ENCODE data around the gene TMEM169. TPM values are rescaled to one million over a fixed set of nuclear protein-coding genes. Genes with fewer than 3 reads are reported as not detected.

TMEM169 gene
- total RNA-seq, 4 donors from 2014 or later: 0.41 to 6.4 (median 1.9) TPM; not detected in 1

DNA sequence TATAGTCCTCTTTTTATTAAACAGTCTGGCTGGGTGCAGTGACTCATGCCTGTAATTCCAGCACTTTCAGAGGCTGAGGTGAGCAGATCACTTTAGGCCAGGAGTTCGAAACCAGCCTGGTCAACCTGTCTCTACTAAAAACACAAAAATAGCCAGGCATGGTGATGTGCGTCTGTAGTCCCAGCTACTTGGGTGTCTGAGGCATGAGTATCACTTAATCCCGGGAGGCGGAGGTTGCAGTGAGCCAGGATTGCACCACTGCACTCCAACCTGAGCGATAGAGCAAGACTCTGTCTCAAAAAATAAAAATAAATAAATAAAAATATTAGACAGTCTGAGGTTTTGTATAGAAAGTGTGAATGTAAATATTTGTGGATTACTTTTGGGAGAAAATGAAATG lies 45.2 kb downstream of the TMEM169 start:
- H3K4me1 ChIP-seq: no peaks in the 10 kb centered on the region
- H3K9me3 ChIP-seq: no peaks in the 10 kb centered on the region
- DNase-seq: no peak
- in situ Hi-C loops (cut with MboI; ENCODE audit: low pct_ligation_motif_present in 1 of 4, low pct_unique_long_range_greater_than_20kb in 1 of 4, low sequenced_read_pairs in 3 of 4): no loop called here
- TF ChIP-seq POLR2A (IDR thresholded peaks at IDR 0.05) (no peak), POLR2AphosphoS5 (IDR thresholded peaks at IDR 0.05) (no peak), CTCF (IDR thresholded peaks at IDR 0.05) (no peak), EP300 (IDR thresholded peaks at IDR 0.05; ENCODE audit: low read depth) (no peak)
- H3K4me3 ChIP-seq: no peak overlapping the region
- no peaks in the 10 kb centered on the region for H3K27me3 ChIP-seq
- intact Hi-C loops (cut with DNase I; ENCODE audit: low total_unique reads): no loop called here
- 75 to 93% methylated on average over 1 to 5 of the region's 5 CpGs for WGBS, 2 donors (ENCODE audit: low coverage in 1 of 2)
- no peak overlapping the region for H3K27ac ChIP-seq
- peaks cover 0 to 90% (median 45%) of the 10 kb centered on the region in 4 donors for H3K36me3 ChIP-seq

DNA sequence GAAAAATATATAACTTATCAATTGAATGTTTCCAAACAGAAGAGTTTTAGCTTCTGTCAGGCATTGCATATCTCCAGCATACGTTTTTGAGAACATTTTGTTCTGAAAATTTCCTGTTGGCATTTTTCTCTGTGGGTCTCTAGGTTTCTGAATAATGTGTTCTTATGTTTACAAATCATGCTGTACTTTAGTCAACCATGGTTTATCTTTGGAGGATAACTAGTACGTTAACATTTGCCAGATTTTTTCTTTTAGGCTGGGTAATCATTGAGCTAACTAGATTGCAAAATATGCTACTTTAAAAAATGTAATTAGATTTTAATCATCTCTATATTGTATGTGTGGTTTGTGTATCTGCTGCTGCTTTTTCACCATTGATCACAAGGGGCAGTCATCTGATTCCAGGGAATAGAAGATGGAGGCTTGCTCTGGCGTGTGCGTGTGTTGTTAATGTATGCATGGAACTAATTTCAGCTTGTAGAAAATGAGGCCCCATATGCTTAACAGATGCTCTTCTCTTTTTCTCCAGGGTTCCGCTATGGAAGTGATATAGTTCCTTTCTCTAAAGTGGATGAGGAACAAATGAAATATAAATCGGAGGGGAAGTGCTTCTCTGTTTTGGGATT lies 48.7 kb downstream of the TMEM169 start:
- H3K9me3 ChIP-seq: no peaks in the 10 kb centered on the region
- H3K27ac ChIP-seq: peak overlapping the region in 1 of 4 donors; percentile 16
- H3K4me1 ChIP-seq: no peaks in the 10 kb centered on the region
- no peak for TF ChIP-seq POLR2AphosphoS5 (IDR thresholded peaks at IDR 0.05)
- no peak for TF ChIP-seq POLR2A (IDR thresholded peaks at IDR 0.05)
- TF ChIP-seq EP300 (IDR thresholded peaks at IDR 0.05; ENCODE audit: low read depth): no peak
- no peak for TF ChIP-seq CTCF (IDR thresholded peaks at IDR 0.05)
- H3K4me3 ChIP-seq: no peak overlapping the region
- H3K27me3 ChIP-seq: no peaks in the 10 kb centered on the region
- no peak for DNase-seq
- WGBS, 2 donors (ENCODE audit: low coverage in 1 of 2): 84 to 85% methylated on average over 6 of the region's 6 CpGs
- in situ Hi-C loops (cut with MboI; ENCODE audit: low pct_ligation_motif_present in 1 of 4, low pct_unique_long_range_greater_than_20kb in 1 of 4, low sequenced_read_pairs in 3 of 4): no loop called here
- intact Hi-C loops (cut with DNase I; ENCODE audit: low total_unique reads): no loop called here
- H3K36me3 ChIP-seq: peaks cover 0 to 80% (median 37%) of the 10 kb centered on the region in 4 donors

DNA sequence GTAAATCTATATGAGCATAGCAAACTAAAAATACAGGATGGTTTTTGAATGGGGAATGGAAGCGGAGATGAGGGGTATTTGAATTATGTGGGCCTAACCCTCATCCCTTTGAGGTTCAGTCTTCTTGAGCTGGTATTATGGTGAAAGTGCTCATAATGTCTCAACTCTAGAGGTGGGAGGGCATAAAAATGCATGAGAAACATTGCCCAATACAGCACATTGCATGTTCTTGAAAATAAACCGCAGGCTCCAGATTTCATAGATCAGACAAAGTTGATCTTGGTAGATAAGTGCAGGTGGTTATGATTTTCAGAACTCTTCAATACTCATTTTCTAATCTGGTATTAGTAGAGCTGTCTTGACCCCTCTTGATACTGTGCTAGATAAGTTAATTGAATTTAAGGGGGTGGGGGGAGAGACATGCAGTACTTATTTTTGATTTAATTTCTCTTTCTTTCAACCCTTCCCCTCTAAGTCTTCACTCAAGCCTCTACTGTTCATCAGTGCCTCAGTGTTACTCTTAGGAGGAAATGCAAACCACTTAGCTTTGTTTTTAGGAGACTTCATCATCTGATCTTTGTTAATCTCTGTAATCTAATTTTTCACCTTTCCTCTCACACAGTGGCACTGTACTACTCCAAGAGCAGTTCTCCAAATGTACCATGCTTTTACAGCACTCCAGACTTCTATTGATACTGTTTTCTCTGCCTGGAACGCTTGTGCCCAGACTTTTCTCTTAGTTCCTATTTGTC lies 49.6 kb downstream of the TMEM169 start:
- Histone ChIP-seq H3K27me3 (no peaks in the 10 kb centered on the region), H3K27ac (no peak overlapping the region), H3K4me1 (no peaks in the 10 kb centered on the region), H3K9me3 (no peaks in the 10 kb centered on the region), H3K4me3 (no peak overlapping the region), H3K36me3 (peaks cover 0 to 74% (median 33%) of the 10 kb centered on the region in 4 donors)
- in situ Hi-C loops (cut with MboI; ENCODE audit: low pct_ligation_motif_present in 1 of 4, low pct_unique_long_range_greater_than_20kb in 1 of 4, low sequenced_read_pairs in 3 of 4): no loop called here
- intact Hi-C loops (cut with DNase I; ENCODE audit: low total_unique reads): no loop called here
- TF ChIP-seq POLR2A (IDR thresholded peaks at IDR 0.05) (no peak), EP300 (IDR thresholded peaks at IDR 0.05; ENCODE audit: low read depth) (no peak), POLR2AphosphoS5 (IDR thresholded peaks at IDR 0.05) (no peak), CTCF (IDR thresholded peaks at IDR 0.05) (no peak)
- no peak for DNase-seq
- WGBS, 2 donors (ENCODE audit: low coverage in 1 of 2): 93% methylated on average over 3 of the region's 3 CpGs

DNA sequence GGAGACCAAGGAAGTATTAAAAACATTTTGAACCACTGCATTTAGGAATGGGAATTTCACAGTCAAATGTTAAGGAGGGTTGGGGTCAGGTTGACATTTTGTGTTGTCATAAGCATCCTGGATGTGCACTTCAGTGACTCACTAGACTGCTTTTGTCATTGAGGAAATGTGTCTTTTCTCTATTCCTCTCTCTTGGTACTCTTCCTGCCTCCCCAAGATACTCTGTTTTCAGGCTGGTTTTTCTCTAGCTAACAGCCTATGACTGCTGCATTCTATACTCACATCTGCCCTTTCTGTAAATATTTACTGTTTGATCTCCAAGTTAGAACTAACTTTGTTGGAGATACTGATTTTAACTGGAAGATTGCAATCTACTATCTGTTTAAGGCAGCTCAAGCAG lies 50.9 kb downstream of the TMEM169 start:
- no peak for TF ChIP-seq POLR2A (IDR thresholded peaks at IDR 0.05)
- no peak for TF ChIP-seq POLR2AphosphoS5 (IDR thresholded peaks at IDR 0.05)
- no peak for TF ChIP-seq EP300 (IDR thresholded peaks at IDR 0.05; ENCODE audit: low read depth)
- TF ChIP-seq CTCF (IDR thresholded peaks at IDR 0.05): no peak
- in situ Hi-C loops (cut with MboI; ENCODE audit: low pct_ligation_motif_present in 1 of 4, low pct_unique_long_range_greater_than_20kb in 1 of 4, low sequenced_read_pairs in 3 of 4): no loop called here
- H3K36me3 ChIP-seq: peaks cover 0 to 71% (median 33%) of the 10 kb centered on the region in 4 donors
- H3K4me1 ChIP-seq: no peaks in the 10 kb centered on the region
- DNase-seq: no peak
- no peak overlapping the region for H3K4me3 ChIP-seq
- no peaks in the 10 kb centered on the region for H3K9me3 ChIP-seq
- H3K27me3 ChIP-seq: no peaks in the 10 kb centered on the region
- intact Hi-C loops (cut with DNase I; ENCODE audit: low total_unique reads): no loop called here
- no peak overlapping the region for H3K27ac ChIP-seq

Data from transverse colon (tissue), 4 donors.